Measurements from ENCODE around the gene MACROD2. TPM values are rescaled to one million over a fixed set of nuclear protein-coding genes. Genes with fewer than 3 reads are reported as not detected.

MACROD2 gene
- total RNA-seq, 1 experiment from 2014 or later, result 3.7 TPM

DNA sequence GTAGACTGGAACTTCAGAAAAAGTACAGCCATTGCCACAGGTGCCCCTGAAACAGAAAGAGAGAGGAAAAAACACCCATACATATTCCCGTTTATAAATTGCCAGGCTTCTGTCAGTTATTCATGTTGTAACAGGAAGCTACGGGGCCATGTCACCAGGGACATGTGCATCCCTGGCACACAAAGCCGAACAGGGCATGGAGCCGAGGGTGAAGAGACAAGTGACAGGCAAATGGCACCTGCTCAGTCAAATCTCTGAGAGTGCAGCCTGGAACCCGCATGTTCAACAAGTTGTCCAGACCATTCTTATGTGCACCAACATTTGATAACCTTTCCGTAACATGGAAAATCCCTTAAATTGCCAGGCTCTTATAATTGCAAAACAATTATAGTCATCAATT, 1837.2 kb downstream of the MACROD2 start:
- intact Hi-C loops (cut with micrococcal nuclease), result no loop called here
- Histone ChIP-seq H3K4me1 (ENCODE audit: control insufficient read depth in 1 of 2, insufficient read depth in 2 of 2, low read length in 2 of 2) (no peaks in the 10 kb centered on the region), H3K9me2 (ENCODE audit: insufficient read depth) (no peaks in the 10 kb centered on the region), H3K9me3 (ENCODE audit: control insufficient read depth in 1 of 2, insufficient read depth in 1 of 2, low read depth in 1 of 2, low read length in 2 of 2) (peaks cover 11 to 17% of the 10 kb centered on the region in 2 experiments; a peak in 2 of 4 replicates), H3K9ac (ENCODE audit: low read length) (no peak overlapping the region), H3K4me3 (replicated peaks in 1 of 2; ENCODE audit: low read depth in 1 of 2, low read length in 2 of 2) (no peak overlapping the region), H3K36me3 (ENCODE audit: control insufficient read depth in 1 of 2, insufficient read depth in 2 of 2, low read length in 2 of 2) (no peaks in the 10 kb centered on the region), H3K27me3 (ENCODE audit: insufficient read depth, low read length) (no peaks in the 10 kb centered on the region), H3K4me2 (ENCODE audit: low read length) (no peak overlapping the region), H3K79me2 (ENCODE audit: insufficient read depth, low read length) (no peaks in the 10 kb centered on the region), H2AFZ (ENCODE audit: low read depth, low read length, poor library complexity, severe bottlenecking) (no peak overlapping the region), H3K27ac (ENCODE audit: low read depth, low read length) (no peak overlapping the region), H4K20me1 (ENCODE audit: insufficient read depth) (no peaks in the 10 kb centered on the region)
- no peak for ATAC-seq
- ChIA-PET POLR2A (no interaction called here), RAD21 (ENCODE audit: low non-redundant PET in 1 of 2, low total read pairs in 2 of 2, uncharacterized antibody in 2 of 2, unreplicated experiment in 2 of 2) (no interaction called here), CTCF (no interaction called here)
- no peak for TF ChIP-seq EZH2 (IDR thresholded peaks at IDR 0.05)
- TF ChIP-seq CTCF (IDR thresholded peaks at IDR 0.05 in 2 of 3, conservative IDR thresholded peaks at IDR 0.05 in 1 of 3; ENCODE audit: borderline replicate concordance in 1 of 3, insufficient read depth in 1 of 3, low read depth in 2 of 3, low read length in 2 of 3), result no peak
- no peak for TF ChIP-seq POLR2AphosphoS5 (IDR thresholded peaks at IDR 0.05; ENCODE audit: low read depth, low read length)
- TF ChIP-seq, protein P1, sequence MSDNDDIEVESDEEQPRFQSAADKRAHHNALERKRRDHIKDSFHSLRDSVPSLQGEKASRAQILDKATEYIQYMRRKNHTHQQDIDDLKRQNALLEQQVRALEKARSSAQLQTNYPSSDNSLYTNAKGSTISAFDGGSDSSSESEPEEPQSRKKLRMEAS (IDR thresholded peaks at IDR 0.05), result no peak
- TF ChIP-seq CBX3 (IDR thresholded peaks at IDR 0.05; ENCODE audit: low read depth), result no peak
- TF ChIP-seq REST (IDR thresholded peaks at IDR 0.05; ENCODE audit: low read depth), result no peak
- TF ChIP-seq YY1 (IDR thresholded peaks at IDR 0.05; ENCODE audit: extremely low read depth, insufficient replicate concordance, low read depth, low read length), result no peak
- TF ChIP-seq RAD21 (IDR thresholded peaks at IDR 0.05; ENCODE audit: low read depth), result no peak
- no peak for TF ChIP-seq JUND (IDR thresholded peaks at IDR 0.05)
- no peak for TF ChIP-seq TCF7L2 (IDR thresholded peaks at IDR 0.05; ENCODE audit: borderline replicate concordance, extremely low read depth, insufficient read depth, insufficient read length)
- TF ChIP-seq EGR1 (IDR thresholded peaks at IDR 0.05; ENCODE audit: low read depth), result no peak
- TF ChIP-seq FOSL1 (IDR thresholded peaks at IDR 0.05; ENCODE audit: low read depth), result no peak
- TF ChIP-seq SP1 (IDR thresholded peaks at IDR 0.05; ENCODE audit: low read depth), result no peak
- TF ChIP-seq, protein P2, sequence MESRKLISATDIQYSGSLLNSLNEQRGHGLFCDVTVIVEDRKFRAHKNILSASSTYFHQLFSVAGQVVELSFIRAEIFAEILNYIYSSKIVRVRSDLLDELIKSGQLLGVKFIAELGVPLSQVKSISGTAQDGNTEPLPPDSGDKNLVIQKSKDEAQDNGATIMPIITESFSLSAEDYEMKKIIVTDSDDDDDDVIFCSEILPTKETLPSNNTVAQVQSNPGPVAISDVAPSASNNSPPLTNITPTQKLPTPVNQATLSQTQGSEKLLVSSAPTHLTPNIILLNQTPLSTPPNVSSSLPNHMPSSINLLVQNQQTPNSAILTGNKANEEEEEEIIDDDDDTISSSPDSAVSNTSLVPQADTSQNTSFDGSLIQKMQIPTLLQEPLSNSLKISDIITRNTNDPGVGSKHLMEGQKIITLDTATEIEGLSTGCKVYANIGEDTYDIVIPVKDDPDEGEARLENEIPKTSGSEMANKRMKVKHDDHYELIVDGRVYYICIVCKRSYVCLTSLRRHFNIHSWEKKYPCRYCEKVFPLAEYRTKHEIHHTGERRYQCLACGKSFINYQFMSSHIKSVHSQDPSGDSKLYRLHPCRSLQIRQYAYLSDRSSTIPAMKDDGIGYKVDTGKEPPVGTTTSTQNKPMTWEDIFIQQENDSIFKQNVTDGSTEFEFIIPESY (IDR thresholded peaks at IDR 0.05; ENCODE audit: extremely low read depth, insufficient replicate concordance, low read length), result no peak
- no peak for TF ChIP-seq SRF (IDR thresholded peaks at IDR 0.05; ENCODE audit: low read depth)
- no peak for TF ChIP-seq ATF3 (IDR thresholded peaks at IDR 0.05)
- no peak for TF ChIP-seq ZFX (IDR thresholded peaks at IDR 0.05)
- TF ChIP-seq ZNF274 (IDR thresholded peaks at IDR 0.05; ENCODE audit: low read depth, low read length), result no peak
- no TSS peak for BruUV-seq (replicated peaks)
- no peak for DNase-seq (ENCODE audit: low read depth, low spot score)

Measured in HCT116 (cell line).